ENCODE results near the gene IPCEF1.
"Not testable (repeated sequence)": the region's sequence is repeated elsewhere in the genome, so short reads cannot be mapped to it uniquely, and the experiment has no call there.

IPCEF1 gene

GRCh38 chr6:154196333-154196885 lies 160.2 kb downstream of the IPCEF1 start:
- peaks cover 0 to 25% (median 4%) of the 10 kb centered on the region in 11 experiments; a peak in 6 of 22 replicates for H4K20me1 ChIP-seq

GRCh38 chr6:154187714-154188113 lies 168.9 kb downstream of the IPCEF1 start:
- H3K4me3 ChIP-seq = no peak overlapping the region
- no peak overlapping the region for H3K27ac ChIP-seq
- H3K36me3 ChIP-seq = peaks cover 0 to 98% (median 75%) of the 10 kb centered on the region in 11 experiments; a peak in 17 of 22 replicates
- no peak overlapping the region for H3K9ac ChIP-seq
- TF ChIP-seq Cebpa-rat (IDR thresholded peaks at IDR 0.05) = no peak
- H3K4me2 ChIP-seq = no peak overlapping the region
- peaks cover 0 to 31% (median 13%) of the 10 kb centered on the region in 11 experiments; a peak in 16 of 22 replicates for H3K9me3 ChIP-seq (replicated peaks in 1 of 11)
- peaks cover 0 to 16% (median 0%) of the 10 kb centered on the region in 11 experiments; a peak in 6 of 22 replicates for H4K20me1 ChIP-seq
- H3K4me1 ChIP-seq = peaks cover 0 to 10% (median 0%) of the 10 kb centered on the region in 10 experiments; a peak in 1 of 20 replicates
- no peaks in the 10 kb centered on the region for H3K27me3 ChIP-seq

More at GRCh38 chr6:154196333-154196885, 160.2 kb downstream of the IPCEF1 start:
- Histone ChIP-seq H3K27me3 (no peaks in the 10 kb centered on the region), H3K9ac (no peak overlapping the region), H3K27ac (peak overlapping the region in 3 of 11 experiments; percentile 7 to 38 (median 38); a peak in 3 of 22 replicates), H3K36me3 (peaks cover 0 to 99% (median 78%) of the 10 kb centered on the region in 11 experiments; a peak in 17 of 22 replicates), H3K4me2 (peak overlapping the region in 1 of 11 experiments; percentile 84; a peak in 1 of 22 replicates), H3K4me3 (no peak overlapping the region), H3K9me3 (replicated peaks in 1 of 11) (peaks cover 0 to 22% (median 7%) of the 10 kb centered on the region in 11 experiments; a peak in 14 of 22 replicates), H3K4me1 (peaks cover 4 to 46% (median 7%) of the 10 kb centered on the region in 10 experiments; a peak in 13 of 20 replicates)
- no peak for TF ChIP-seq Cebpa-rat (IDR thresholded peaks at IDR 0.05)

- peaks cover 0 to 15% (median 0%) of the 10 kb centered on the region in 11 experiments; a peak in 5 of 22 replicates for H4K20me1 ChIP-seq
- H3K36me3 ChIP-seq = peaks cover 0 to 98% (median 77%) of the 10 kb centered on the region in 11 experiments; a peak in 17 of 22 replicates
- H3K4me1 ChIP-seq = peaks cover 0 to 10% (median 0%) of the 10 kb centered on the region in 10 experiments; a peak in 1 of 20 replicates
- H3K27me3 ChIP-seq = no peaks in the 10 kb centered on the region
- no peak overlapping the region for H3K4me3 ChIP-seq
- H3K4me2 ChIP-seq = no peak overlapping the region
- H3K9ac ChIP-seq = no peak overlapping the region
- TF ChIP-seq Cebpa-rat (IDR thresholded peaks at IDR 0.05) = no peak
- no peak overlapping the region for H3K27ac ChIP-seq
- peaks cover 0 to 28% (median 15%) of the 10 kb centered on the region in 11 experiments; a peak in 16 of 22 replicates for H3K9me3 ChIP-seq (replicated peaks in 1 of 11)
Measured at GRCh38 chr6:154187203-154187602, 169.4 kb downstream of the IPCEF1 start.

- no peaks in the 10 kb centered on the region for H3K27me3 ChIP-seq
- H3K4me2 ChIP-seq = peak overlapping the region in 2 of 11 experiments; percentile 58 to 63; a peak in 3 of 22 replicates
- no peak overlapping the region for H3K4me3 ChIP-seq
- peaks cover 14 to 40% (median 28%) of the 10 kb centered on the region in 11 experiments; a peak in 20 of 22 replicates for H3K9me3 ChIP-seq (replicated peaks in 1 of 11)
- peaks cover 0 to 61% (median 25%) of the 10 kb centered on the region in 11 experiments; a peak in 17 of 22 replicates for H3K36me3 ChIP-seq
- no peak overlapping the region for H3K9ac ChIP-seq
- no peak for TF ChIP-seq Cebpa-rat (IDR thresholded peaks at IDR 0.05)
- H4K20me1 ChIP-seq = peaks cover 0 to 6% (median 0%) of the 10 kb centered on the region in 11 experiments; a peak in 4 of 22 replicates
- peak overlapping the region in 4 of 11 experiments; percentile 12 to 46 (median 35); a peak in 3 of 22 replicates for H3K27ac ChIP-seq
- peaks cover 0 to 24% (median 5%) of the 10 kb centered on the region in 10 experiments; a peak in 10 of 20 replicates for H3K4me1 ChIP-seq
Measured at GRCh38 chr6:154179434-154179833, 177.2 kb downstream of the IPCEF1 start.

- not testable (repeated sequence) for H4K20me1 ChIP-seq, H3K27me3 ChIP-seq, H3K9ac ChIP-seq, H3K27ac ChIP-seq
- H3K9me3 ChIP-seq (replicated peaks in 1 of 11) = peaks cover 33 to 79% (median 55%) of the 10 kb centered on the region in 11 experiments
- peaks cover 0 to 73% (median 41%) of the 10 kb centered on the region in 11 experiments; a peak in 18 of 22 replicates for H3K36me3 ChIP-seq
- H3K4me1 ChIP-seq = peaks cover 22 to 58% (median 43%) of the 10 kb centered on the region in 10 experiments
- peak overlapping the region in 2 of 10 experiments; percentile 3 to 17; a peak in 1 of 20 replicates for H3K4me3 ChIP-seq
- H3K4me2 ChIP-seq = peak overlapping the region in 5 of 11 experiments; percentile 6 to 20 (median 19); a peak in 5 of 22 replicates
Measured at GRCh38 chr6:154172393-154172792, 184.2 kb downstream of the IPCEF1 start.

- Histone ChIP-seq H3K36me3 (peaks cover 0 to 88% (median 56%) of the 10 kb centered on the region in 11 experiments; a peak in 20 of 22 replicates), H3K9me3 (replicated peaks in 1 of 11) (peaks cover 20 to 78% (median 56%) of the 10 kb centered on the region in 11 experiments), H3K9ac (peak overlapping the region in 4 of 11 experiments; percentile 14 to 45 (median 34); a peak in 6 of 22 replicates), H4K20me1 (peaks cover 0 to 10% (median 0%) of the 10 kb centered on the region in 11 experiments; a peak in 5 of 22 replicates), H3K4me3 (no peak overlapping the region), H3K4me2 (peak overlapping the region; percentile 40 to 91 (median 81); a peak in 19 of 22 replicates), H3K4me1 (peaks cover 45 to 81% (median 66%) of the 10 kb centered on the region in 10 experiments), H3K27ac (peak overlapping the region; percentile 24 to 91 (median 80); a peak in 20 of 22 replicates), H3K27me3 (no peaks in the 10 kb centered on the region)
- TF ChIP-seq Cebpa-rat (IDR thresholded peaks at IDR 0.05) = no peak
Measured at GRCh38 chr6:154170106-154170505, 186.5 kb downstream of the IPCEF1 start.

GRCh38 chr6:154169193-154169847 lies 187.3 kb downstream of the IPCEF1 start:
- Histone ChIP-seq H3K4me2 (peak overlapping the region; percentile 40 to 91 (median 81)), H3K27ac (peak overlapping the region; percentile 24 to 91 (median 80); a peak in 20 of 22 replicates), H3K9ac (peak overlapping the region in 6 of 11 experiments; percentile 14 to 53 (median 32); a peak in 8 of 22 replicates), H3K4me3 (0 out of 20 replicates have a peak overlapping the region, but pooled peaks of 2 of the 10 experiments have one; percentile 6 to 7), H4K20me1 (peaks cover 0 to 10% (median 0%) of the 10 kb centered on the region in 11 experiments; a peak in 5 of 22 replicates), H3K27me3 (no peaks in the 10 kb centered on the region), H3K36me3 (peaks cover 0 to 92% (median 61%) of the 10 kb centered on the region in 11 experiments; a peak in 20 of 22 replicates), H3K9me3 (replicated peaks in 1 of 11) (peaks cover 20 to 71% (median 52%) of the 10 kb centered on the region in 11 experiments), H3K4me1 (peaks cover 52 to 89% (median 73%) of the 10 kb centered on the region in 10 experiments)
- peak in 9 of 11 experiments; percentile 27 to 74 (median 69); a peak in 15 of 22 replicates for TF ChIP-seq Cebpa-rat (IDR thresholded peaks at IDR 0.05)

GRCh38 chr6:154167126-154167525 lies 189.5 kb downstream of the IPCEF1 start:
- no peaks in the 10 kb centered on the region for H3K27me3 ChIP-seq
- H4K20me1 ChIP-seq = peaks cover 0 to 9% (median 0%) of the 10 kb centered on the region in 11 experiments; a peak in 4 of 22 replicates
- peaks cover 0 to 88% (median 49%) of the 10 kb centered on the region in 11 experiments; a peak in 20 of 22 replicates for H3K36me3 ChIP-seq
- H3K4me3 ChIP-seq = peak overlapping the region in 5 of 10 experiments; percentile 5 to 46 (median 13); a peak in 7 of 20 replicates
- peak overlapping the region; percentile 64 to 78 (median 72); a peak in 20 of 22 replicates for H3K9ac ChIP-seq
- peak overlapping the region; percentile 74 to 91 (median 86) for H3K27ac ChIP-seq
- TF ChIP-seq Cebpa-rat (IDR thresholded peaks at IDR 0.05) = peak in 3 of 11 experiments; percentile 9 to 32 (median 28); a peak in 4 of 22 replicates
- H3K4me2 ChIP-seq = peak overlapping the region; percentile 65 to 91 (median 81)
- peaks cover 74 to 100% (median 93%) of the 10 kb centered on the region in 10 experiments for H3K4me1 ChIP-seq
- peaks cover under 1 to 66% (median 39%) of the 10 kb centered on the region in 11 experiments; a peak in 20 of 22 replicates for H3K9me3 ChIP-seq (replicated peaks in 1 of 11)
